Measurements from ENCODE around the gene DLG4.

DLG4 gene

GRCh38 chr17:7219812-7220592 is at the start of gene DLG4, which contains the start of gene ACADVL:
TSS of gene DLG4 (minus strand) at chr17:7219836.
TSS of gene ACADVL (plus strand) at chr17:7219938. CDS start at chr17:7219985, 47 bp downstream.
- DNase-seq: peak; percentile 87 to 90

- DNase-seq: no peak
Measured at GRCh38 chr17:7266784-7267183, 47.1 kb upstream of the DLG4 start.

GRCh38 chr17:7263801-7264078 is 44.1 kb upstream of the DLG4 start:
- DNase-seq: no peak

DNA sequence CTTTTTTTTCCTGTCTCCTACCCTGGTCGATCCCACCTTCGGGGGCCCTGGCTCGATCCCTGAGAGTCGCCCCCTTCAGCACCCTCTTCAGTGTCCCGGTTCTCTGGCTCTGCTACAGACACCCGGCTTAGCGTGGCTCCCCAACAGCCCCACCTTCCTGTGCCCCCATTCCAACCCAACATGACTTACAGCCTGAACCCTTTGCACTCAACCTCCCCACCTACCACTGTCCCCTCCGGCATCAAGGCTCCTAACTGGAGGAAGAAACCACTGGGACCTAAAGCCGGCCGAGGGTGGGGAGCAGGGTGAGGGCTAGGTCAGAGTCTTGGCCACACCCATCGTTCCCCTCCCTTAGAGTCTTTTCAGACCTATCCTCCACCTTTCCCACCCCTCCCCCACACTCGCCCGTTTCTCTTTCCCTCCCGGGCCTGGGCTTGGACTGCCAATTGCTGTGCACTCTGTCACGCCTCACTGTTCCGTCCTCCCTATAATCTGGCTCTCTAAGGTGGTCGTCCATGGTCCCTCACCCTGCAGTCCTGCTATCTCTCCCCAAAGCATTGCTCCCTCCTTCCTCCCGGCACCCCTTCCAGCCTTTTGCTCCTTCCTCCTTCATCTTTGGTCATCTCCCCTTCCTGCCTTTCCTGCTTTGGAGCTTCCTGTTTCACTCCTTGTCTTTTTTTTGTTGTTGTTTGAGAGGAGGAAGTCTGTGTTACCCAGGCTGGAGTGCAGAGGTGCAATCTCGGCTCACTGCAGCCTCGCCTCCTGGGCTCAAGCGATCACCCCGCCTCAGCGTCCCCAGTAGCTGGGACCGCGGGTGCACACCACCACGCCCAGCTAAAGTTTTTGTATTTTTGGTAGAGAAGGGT is 43.5 kb upstream of the DLG4 start:
- DNase-seq: peak in 1 of 2 experiments; percentile 48

- no peak for DNase-seq
Measured at GRCh38 chr17:7262192-7262934, 42.7 kb upstream of the DLG4 start, which contains the start of gene CLDN7. TSS of gene CLDN7 (minus strand) at chr17:7262478. CDS start at chr17:7262043, 435 bp downstream.

GRCh38 chr17:7261379-7262191 is 41.9 kb upstream of the DLG4 start:
- peak in 1 of 2 experiments; percentile 23 for DNase-seq

DNA sequence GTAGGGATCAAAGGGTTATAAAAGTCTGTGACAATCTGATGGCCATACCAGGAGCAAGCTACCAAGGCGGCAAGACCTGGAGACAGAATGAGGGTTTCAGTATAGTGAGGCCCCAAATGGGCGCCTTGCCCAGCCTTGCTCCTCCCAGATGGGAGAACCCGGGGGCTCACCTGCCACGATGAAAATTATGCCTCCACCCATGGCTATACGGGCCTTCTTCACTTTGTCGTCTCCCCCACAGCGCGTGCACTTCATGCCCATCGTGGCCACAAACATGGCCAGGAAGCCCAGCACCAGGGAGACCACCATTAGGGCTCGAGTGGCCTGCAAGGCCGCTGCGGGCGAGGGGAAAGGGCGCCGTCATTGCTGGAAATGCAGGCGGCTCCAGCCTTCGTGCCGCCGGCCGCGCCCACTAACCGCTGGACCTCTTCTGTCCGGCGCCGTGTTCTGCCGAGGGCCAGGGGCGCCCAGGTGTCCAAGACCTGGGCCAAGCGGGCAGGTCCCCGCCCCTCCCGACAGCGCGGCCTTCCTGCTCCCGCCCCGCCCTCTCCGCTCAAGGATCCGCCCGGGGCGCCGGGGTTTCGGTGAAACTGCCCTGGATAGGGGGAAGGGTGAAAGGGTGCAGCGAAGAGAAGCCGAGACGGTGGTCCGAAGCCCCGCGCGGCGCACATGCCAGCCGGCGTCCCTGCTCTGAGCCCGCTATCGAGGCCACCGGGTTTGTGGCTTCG is 41.2 kb upstream of the DLG4 start:
- DNase-seq: peak; percentile 49 to 54

DNA sequence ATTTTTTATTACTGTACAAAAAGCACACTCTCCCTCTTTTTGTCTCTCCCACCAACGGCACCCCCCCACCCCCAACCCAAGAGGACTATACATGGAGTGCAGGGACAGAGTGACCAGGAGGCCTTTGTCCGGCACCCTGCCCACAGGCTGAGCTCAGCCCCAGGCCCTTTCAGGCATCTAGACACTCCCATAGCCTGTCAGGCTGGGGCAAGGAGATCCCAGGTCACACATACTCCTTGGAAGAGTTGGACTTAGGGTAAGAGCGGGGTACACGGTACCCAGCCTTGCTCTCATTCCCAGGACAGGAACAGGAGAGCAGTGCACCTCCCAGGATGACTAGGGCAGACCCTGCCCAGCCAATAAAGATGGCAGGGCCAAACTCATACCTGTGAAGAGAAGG is 40.5 kb upstream of the DLG4 start:
- no peak for DNase-seq

DNA sequence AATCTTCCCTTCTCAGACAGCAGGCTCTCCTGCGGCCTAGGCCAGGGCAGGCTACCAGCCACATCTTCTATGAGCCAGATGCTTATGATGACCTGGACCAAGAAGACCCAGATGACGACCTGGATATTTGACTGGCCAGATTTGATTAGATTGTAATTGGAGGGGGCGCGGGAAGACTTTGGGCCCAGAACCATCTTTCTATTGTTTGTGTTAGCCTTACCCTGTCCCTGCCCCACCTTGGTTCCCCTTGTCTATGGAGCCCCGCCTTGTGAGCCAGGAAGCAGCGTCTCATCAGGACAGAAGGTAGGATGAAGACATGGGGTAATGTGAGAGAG is 39.9 kb upstream of the DLG4 start:
- DNase-seq: no peak

DNA sequence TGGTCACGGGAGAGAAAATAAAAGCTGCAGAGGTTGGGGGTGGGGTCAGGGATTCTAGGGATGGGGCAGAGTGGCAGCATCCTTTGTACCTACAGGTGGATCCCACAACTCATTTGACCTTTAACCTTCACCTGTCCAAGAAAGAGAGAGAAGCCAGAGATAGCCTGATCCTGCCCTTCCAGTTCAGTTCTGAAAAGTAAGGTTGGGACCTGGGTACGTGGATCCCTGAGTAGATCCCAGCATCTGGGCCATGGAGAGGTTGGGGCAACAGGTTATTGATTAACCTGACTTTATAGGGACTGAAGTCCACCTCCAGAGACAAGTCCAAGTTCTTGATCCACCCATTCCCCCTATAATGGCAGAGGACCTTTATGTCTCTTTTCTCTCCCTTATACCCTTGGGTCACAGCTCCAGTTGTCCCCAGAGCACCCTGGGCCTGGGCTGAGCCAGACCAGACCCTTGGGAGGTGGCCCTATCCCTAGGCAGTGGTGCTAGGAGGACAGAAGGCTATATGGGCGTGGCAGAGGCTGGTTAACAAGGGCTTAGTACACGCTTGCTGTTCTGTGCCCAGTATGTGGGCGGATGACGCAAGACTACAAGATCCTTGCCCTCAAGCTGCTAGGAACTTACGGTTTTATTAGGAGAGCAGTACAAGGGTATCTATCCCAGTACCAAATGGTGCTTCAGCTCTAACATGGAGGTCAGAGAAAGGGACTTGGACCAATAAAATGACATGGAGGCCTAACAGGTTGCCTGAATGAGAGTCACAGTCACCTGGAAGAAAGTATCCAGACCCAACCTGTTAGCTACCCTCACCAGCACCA is 39.3 kb upstream of the DLG4 start:
- DNase-seq: peak in 1 of 2 experiments; percentile 31

GRCh38 chr17:7256766-7257456 is 37.3 kb upstream of the DLG4 start:
- no peak for DNase-seq

- DNase-seq: no peak
Measured at GRCh38 chr17:7254511-7254910, 34.9 kb upstream of the DLG4 start.

- DNase-seq: no peak
Measured at GRCh38 chr17:7253082-7253481, 33.4 kb upstream of the DLG4 start.

- peak; percentile 92 to 94 for DNase-seq
Measured at GRCh38 chr17:7252176-7253043, 32.8 kb upstream of the DLG4 start, which contains the start of gene ELP5. TSS of gene ELP5 (plus strand) at chr17:7252215. CDS start at chr17:7252551, 336 bp downstream.

DNA sequence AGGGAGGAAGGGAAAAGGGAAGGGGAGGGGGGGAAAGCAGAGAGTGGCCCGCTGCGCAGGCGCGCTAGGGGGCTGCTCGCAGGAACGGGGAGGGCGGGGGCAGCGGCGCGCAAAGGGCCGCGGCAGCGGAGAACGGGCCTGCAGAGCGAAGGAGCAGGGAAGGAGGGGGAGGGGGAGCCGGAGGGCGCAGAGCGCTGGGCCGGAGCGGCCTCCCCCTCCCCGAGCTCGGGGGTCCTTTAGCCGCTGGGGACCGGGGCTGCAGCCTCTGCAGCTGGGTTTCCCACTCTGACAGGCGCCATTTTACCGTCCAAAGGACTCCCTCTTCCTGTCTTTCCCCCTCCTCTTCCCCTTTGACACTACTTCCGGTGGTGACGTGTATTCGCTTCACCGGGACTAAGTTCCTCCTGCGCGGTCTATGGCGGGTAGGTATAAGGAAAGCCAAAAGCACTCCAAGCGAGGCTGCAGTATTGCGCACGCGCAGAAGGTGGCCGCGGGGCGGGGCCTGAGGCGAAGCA is 32.1 kb upstream of the DLG4 start, which contains the start of gene CTDNEP1:
CTDNEP1 (minus strand) TSS at position 74 of the 515 bp plus-strand sequence. CDS start 438 bp downstream, outside the sequence.
- DNase-seq: peak; percentile 97 to 98

DNA sequence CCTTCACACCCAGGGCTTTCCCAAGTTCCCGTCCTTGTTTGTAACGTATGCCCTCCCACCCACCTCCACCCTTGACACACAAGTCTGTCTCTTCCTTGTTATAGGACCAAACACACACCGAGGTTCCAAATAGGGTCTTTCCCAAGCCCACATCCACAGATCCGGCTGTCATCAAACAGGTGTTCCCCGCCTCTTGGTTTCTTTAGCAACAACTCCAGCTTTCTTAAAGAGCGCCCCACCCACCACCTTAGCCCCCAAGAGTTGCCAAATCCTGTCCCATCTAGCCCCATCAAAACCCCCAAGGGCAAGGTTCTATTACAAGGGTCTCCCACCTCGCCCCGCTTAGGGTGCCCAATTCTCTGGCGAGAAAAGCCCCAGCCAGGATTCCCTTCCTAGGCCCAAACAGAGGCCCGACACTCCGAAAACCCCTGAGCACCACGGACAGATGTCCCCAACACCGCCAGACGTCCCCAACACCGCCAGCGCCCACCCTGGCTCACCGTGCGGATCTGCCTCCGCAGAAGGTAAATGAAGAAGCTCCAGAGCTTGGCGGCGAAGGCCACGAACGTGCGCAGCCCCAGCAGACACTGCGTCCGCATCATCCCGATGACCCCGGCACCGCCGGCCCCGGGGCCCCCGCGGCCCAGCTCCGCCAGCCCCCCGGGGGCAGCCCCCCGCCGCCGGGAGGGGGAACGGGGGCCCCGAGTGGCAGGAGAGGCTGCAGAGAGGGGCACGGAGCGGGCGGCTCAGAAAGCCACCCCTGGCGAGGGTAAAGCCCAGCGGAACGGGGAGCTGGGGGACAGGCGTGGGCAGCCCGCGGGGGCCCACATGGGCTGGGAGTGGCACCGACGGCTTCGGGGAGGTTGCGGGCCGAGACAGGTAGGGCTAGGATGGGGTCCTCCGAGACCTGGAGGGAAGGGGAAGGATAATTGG is 31.3 kb upstream of the DLG4 start:
- no peak for DNase-seq

DNA sequence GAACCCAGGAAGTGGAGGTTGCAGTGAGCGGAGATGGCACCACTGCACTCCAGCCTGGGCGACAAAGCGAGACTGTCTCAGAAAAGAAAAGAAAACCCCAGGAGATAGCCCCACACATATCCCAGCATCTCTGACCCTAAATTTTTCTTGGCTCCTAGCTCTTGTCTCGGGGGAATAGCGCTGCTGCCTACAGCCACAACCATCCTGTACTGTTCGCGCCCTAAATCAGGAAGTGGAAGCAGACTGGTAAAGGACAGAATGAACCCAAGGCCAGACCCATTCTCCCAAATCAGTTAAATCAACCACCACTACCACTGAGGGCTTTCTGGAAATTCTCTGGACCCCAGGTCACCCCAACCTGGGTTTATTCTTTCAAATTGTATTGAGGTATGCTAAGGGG is 30.2 kb upstream of the DLG4 start:
- no peak for DNase-seq
